Right ventricle myocardium inferior (tissue), 1 donor: ENCODE results near the gene HOXA9. TPM values are rescaled to one million over a fixed set of nuclear protein-coding genes. Genes with fewer than 3 reads are reported as not detected.

Experiments
- ATAC-seq: fragments of 200-7000 bp; cut with Tn5 transposase; one replicate; pipeline ENCODE4 v1.9.1; 2020; ENCODE audit warnings: mild to moderate bottlenecking, moderate library complexity
- DNase-seq: peaks from one replicate; pipeline ENCODE4 v3.0.0; 2021; ENCODE audit errors: missing footprints
- intact Hi-C: fragments of 100-400 bp; cut with DNase I; formaldehyde crosslinking; loops from one replicate; pipeline ENCODE4 v1.11.0; 2022
- total RNA-seq: library from RNA; stranded (reverse); fragmentation: NEBNext Ultra II Directional; extraction: Animal tissue kit (Norgen Biotek cat#: 25700); gene quantifications from one replicate; pipeline ENCODE4 v1.2.1, GENCODE V29; 2021
- donor health status: DM: no; HTN: yes; CAD: no; lungs with severe emphysema.

HOXA9 gene
- total RNA-seq, 1 donor from 2014 or later = not detected

- intact Hi-C loops = loop anchor here (2.0 to 10.0 kb wide), 3 partner anchors 477 to 1275 kb away; no protein-coding TSS in a partner anchor
- DNase-seq = peak; percentile 71
- ATAC-seq = no peak
These were observed 5.2 kb downstream of the HOXA9 start for GRCh38 chr7:27160145-27160545.

- DNase-seq = peak; percentile 50
- intact Hi-C loops = loop anchor here (2.0 to 10.0 kb wide), 3 partner anchors 477 to 1275 kb away; no protein-coding TSS in a partner anchor
- ATAC-seq = no peak
These were observed 5.8 kb downstream of the HOXA9 start for GRCh38 chr7:27159266-27160144.

- intact Hi-C loops = no loop called here
- DNase-seq (peak; percentile 50), ATAC-seq (no peak)
These were observed 6.7 kb downstream of the HOXA9 start for GRCh38 chr7:27158436-27159265.

GRCh38 chr7:27157702-27158431 lies 7.5 kb downstream of the HOXA9 start:
- peak; percentile 35 for DNase-seq
- no peak for ATAC-seq
- intact Hi-C loops = no loop called here

- intact Hi-C loops = no loop called here
- no peak for ATAC-seq
These were observed 8.2 kb downstream of the HOXA9 start for GRCh38 chr7:27156916-27157701.

GRCh38 chr7:27156508-27156898 lies 8.8 kb downstream of the HOXA9 start, which contains the start of gene HOXA7:
Gene HOXA7 (minus strand): TSS chr7:27156675. CDS start chr7:27156545, 130 bp downstream.
- DNase-seq (no peak), ATAC-seq (no peak)
- intact Hi-C loops = no loop called here

More at GRCh38 chr7:27156916-27157701, 8.2 kb downstream of the HOXA9 start:
- peak; percentile 11 for DNase-seq

- intact Hi-C loops = no loop called here
- DNase-seq (peak; percentile 62), ATAC-seq (no peak)
These were observed 9.4 kb downstream of the HOXA9 start for GRCh38 chr7:27155816-27156507.

GRCh38 chr7:27154901-27155815 lies 10.2 kb downstream of the HOXA9 start:
- intact Hi-C loops = no loop called here
- DNase-seq (peak; percentile 37), ATAC-seq (no peak)

- intact Hi-C loops = no loop called here
- ATAC-seq (no peak), DNase-seq (peak; percentile 32)
These were observed 11.0 kb downstream of the HOXA9 start for GRCh38 chr7:27154369-27154768.

- intact Hi-C loops = no loop called here
- DNase-seq (no peak), ATAC-seq (no peak)
These were observed 11.8 kb downstream of the HOXA9 start for GRCh38 chr7:27153526-27153925.

GRCh38 chr7:27152816-27153442 lies 12.4 kb downstream of the HOXA9 start:
- DNase-seq = peak; percentile 55
- ATAC-seq = no peak
- intact Hi-C loops = no loop called here

GRCh38 chr7:27151931-27152815 lies 13.2 kb downstream of the HOXA9 start, which contains the start of gene HOXA3:
Gene HOXA3 (minus strand): TSS chr7:27152583. CDS start chr7:27110640, 41,943 bp downstream.
- DNase-seq = no peak
- intact Hi-C loops = no loop called here
- ATAC-seq = no peak

- intact Hi-C loops = no loop called here
- peak; percentile 43 for DNase-seq
- no peak for ATAC-seq
These were observed 13.9 kb downstream of the HOXA9 start for GRCh38 chr7:27151341-27151930.

GRCh38 chr7:27150568-27151340 lies 14.6 kb downstream of the HOXA9 start:
- DNase-seq (peak; percentile 83), ATAC-seq (peak; percentile 64)
- intact Hi-C loops = no loop called here
